GM19025 (cell line): Measurements from ENCODE around the gene FMO5.
A peak's percentile ranks its signal among the peaks of the same experiment; 100 is the strongest.
"Not testable (repeated sequence)": the region's sequence is repeated elsewhere in the genome, so short reads cannot be mapped to it uniquely, and the experiment has no call there.

Experiments used
- ATAC-seq: cut with Tn5 transposase; IDR thresholded peaks from one replicate; pipeline ENCODE4 v1.9.1; 2021; ENCODE audit warnings: mild to moderate bottlenecking, low read depth, moderate library complexity; ENCODE audit not compliant: unreplicated experiment

The FMO5 gene

DNA sequence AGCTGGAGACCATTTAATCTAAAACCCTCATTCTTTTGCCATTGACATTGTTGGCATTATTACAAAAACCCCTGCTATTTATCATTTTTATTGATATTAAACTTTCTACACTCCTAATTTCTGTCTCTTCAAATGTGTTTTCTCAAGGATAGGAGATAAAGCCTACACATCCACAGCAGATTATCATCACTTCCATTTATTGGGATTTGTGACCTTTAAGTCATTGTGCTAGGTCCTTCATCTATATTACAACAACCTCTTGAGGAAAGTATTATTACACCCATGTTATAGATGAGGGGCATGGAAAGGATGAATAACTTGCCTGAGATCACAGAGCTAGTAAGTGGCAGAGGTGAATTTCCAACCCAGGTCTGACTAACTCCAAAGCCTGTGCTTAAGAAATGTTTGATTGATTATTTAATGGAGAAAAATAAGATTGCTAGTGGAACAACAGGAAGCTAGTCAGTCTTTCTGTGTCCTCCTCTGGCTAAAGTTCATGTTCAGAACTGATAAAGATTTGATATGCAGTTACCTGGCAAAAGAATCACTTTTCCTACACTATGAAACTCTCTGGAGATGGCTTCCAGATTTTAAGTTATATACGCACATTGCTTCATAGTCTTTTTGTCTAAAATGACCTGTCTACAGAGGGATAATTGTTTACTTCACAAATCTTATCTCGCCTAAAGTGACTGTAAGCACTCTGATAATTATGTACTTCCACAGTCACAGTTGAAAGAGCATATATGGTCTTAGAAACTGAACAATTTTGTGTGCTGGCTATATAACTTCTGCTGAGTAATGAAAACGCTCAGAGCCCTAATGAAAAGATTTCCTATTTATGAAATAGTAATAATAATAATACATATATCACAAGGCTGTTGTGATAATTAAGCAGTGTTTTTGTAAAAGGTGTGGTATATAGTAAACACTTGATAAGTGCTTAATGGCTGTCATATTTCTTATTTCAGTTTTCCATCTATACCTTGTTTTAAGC, 15.0 kb downstream of the FMO5 start:
- ATAC-seq: no peak

DNA sequence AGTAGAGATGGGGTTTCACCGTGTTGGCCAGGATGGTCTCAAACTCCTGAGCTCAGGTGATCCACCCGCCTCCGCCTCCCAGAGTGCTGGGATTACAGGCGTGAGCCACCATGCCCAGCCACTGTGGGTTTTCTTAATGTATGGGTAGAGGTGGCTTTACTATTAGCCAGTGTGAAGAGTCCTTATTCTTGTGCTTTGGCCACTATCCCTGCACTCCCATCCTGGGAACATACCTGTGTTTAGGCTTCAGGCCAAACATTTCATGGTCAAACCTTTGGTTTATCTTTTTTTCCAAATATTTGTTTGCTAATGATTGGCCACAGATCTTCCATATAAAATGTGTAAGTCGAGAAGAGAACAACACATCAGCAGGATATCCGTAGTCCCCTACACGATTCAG, 16.5 kb downstream of the FMO5 start:
- no peak for ATAC-seq

DNA sequence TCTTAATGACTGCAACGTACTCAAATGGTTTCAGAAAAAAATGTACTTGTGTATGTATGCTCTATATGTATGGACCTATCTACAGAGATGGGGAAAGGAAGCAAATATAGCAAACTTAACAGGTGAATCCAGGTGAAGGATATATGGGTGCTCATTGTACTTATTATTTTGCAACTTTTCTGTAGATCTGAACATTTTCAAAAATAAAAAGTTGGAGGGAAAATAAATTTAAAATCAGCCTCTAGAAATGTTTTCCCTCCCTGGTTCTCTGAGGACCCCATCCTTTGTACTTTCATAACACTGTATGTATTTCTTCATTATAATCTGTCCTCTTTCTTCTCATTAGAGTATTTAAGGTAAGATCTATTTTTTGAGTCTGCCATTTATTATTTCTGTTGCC, 17.9 kb downstream of the FMO5 start:
- no peak for ATAC-seq

DNA sequence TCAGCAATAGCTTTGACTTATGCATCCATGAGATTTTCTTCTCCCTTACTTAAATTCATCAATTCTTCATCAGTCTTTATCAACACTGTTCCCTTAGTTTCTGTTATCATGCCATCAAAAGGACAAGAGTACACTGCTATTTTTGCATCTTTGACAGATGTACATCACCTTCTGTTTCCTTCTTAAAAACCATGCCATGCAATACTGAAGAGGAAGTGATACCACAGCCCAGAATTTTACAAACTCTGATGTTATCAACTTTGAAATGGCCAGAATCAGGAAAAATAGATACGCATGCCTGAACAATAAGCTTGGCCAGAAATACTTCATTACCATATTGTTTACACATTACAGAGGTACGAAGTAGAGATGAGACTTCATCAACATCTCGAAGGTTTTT, 21.1 kb downstream of the FMO5 start:
- ATAC-seq: no peak

DNA sequence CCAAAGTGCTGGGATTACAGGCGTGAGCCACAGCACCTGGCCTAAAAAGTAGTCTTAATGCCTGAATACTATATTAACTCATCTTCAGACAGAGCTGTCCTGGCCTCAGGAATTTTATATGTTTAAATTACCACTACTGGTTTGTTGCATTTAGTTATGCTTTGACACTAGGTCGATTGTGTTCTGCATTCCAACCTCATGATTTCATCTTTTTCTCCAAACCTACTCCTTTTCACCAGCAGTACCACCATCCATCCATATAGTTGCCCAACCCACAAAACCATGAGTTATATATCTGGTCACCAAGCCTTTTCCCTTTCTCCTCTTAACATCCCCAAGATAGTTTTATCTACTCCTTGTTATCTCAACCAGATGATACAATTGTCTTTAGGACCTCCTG, 22.6 kb downstream of the FMO5 start:
- no peak for ATAC-seq

DNA sequence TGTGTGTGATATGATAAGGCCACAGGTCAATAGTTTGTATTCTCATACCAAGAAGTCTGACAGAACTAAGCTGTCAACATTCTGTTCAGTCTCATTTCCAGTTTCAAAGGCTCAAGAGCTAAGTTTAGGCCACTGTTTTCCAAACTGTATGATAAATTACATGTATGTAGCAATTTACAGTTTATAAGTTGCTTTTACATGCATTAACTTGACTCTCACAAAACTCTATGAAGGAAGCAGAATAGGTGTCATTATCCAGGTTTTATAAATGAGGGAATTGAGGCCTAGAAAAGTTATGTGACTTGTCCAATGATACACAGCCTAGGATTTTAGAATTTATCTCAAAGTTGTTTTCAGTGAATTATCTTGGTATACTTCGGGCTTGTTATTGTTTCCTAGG, 23.4 kb downstream of the FMO5 start:
- ATAC-seq: no peak

DNA sequence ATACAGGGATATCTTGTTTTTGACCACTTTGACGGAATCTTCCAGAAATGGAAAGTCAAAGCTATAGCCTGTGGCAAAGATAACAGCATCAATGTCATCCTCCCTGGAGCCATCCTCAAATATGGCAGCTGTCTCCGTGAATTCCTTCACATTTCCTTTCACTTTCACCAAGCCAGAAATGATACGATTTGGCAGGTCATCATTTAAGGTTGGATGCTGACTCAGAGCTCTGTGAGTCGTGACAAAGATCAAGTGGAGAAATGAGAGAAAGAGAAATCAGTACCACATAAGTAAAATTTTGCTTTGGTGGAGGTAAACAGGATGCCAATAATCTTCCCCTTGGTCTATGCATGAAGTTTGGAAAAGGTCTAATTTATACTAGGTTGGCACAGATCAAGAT, 23.9 kb downstream of the FMO5 start:
- no peak for ATAC-seq

DNA sequence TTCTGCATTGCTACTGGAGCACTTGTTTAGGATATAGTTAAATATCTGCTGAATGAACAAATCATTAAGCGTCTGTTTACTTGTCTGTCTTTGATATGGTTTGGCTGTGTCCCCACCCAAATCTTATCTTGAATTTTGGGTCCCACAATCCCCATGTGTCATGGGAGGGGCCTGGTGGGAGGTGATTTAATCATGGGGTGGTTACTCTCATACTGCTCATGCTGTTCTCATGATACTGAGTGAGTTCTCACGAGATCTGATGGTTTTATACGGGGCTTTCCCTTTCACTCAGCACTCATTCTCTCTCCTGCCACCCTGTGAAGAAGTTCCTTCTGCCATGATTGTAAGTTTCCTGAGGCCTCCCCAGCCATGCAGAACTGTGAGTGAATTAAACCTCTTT, 27.8 kb downstream of the FMO5 start:
- not testable (repeated sequence) for ATAC-seq

DNA sequence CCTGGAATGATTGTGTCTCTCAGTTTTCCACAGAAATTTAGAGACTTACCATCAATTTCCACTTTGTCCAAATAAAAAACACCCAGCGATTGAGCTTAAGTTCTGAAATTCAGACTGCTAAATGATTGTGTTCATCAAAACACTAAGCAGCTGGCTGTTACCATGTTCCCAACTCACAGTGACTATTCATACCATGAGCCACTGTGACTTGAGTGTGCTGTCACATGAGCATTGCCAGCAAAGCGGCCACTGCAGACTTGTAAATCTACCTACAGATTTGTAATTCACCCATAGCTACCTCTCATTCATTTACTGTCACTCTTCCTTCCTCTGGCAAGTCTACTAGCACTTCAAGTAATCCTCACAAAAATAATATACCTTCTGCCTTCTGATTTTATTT, 35.6 kb downstream of the FMO5 start:
- ATAC-seq: no peak

DNA sequence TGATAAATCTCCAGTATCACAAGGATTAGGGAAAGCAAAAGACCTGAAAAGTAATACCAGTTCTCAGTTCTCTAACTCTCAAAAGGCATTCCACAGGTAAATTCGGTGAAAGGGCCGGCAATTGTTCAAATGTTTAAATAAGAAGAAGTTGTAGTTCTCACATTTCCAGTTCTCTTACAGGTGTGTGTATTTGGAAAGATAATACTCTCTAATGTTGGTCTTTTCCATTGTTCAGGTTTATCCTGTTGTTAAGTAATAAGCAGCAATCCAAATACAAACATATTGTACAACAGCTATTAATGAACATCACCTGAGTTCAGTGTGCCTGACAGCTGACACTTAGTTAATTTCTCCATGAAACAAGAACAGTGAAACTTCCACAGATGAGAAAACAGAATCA, 39.7 kb downstream of the FMO5 start:
- no peak for ATAC-seq

DNA sequence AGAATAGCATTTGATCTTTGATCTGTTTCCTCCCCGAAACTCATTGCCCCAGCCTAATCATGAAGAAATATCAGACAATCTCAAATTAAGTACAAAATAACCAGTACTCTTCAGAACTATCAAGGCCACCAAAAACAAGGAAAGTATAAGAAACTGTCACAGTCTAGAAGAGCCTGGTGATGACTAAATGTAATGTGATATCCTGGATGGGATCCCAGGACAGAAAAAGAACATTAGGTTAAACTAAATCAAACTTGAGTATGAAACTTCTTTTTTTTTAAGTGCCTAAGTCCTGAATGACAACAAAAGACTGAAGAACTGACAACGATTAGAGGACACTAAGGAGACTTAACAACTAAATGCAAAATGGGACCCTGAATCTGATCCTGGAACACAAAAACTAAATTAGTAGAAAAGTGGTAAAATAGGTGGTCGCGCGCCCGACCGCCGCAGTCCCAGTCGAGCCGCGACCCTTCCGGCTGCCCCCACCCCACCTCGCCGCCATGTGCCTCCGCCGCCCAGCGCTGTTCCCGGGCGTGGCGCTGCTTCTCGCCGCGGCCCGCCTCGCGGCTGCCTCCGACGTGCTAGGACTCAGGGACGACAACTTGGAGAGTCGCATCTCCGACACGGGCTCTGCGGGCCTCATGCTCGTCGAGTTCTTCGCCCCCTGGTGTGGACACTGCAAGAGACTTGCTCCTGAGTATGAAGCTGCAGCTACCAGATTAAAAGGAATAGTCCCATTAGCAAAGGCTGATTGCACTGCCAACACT, 47.3 kb downstream of the FMO5 start:
- ATAC-seq: no peak

DNA sequence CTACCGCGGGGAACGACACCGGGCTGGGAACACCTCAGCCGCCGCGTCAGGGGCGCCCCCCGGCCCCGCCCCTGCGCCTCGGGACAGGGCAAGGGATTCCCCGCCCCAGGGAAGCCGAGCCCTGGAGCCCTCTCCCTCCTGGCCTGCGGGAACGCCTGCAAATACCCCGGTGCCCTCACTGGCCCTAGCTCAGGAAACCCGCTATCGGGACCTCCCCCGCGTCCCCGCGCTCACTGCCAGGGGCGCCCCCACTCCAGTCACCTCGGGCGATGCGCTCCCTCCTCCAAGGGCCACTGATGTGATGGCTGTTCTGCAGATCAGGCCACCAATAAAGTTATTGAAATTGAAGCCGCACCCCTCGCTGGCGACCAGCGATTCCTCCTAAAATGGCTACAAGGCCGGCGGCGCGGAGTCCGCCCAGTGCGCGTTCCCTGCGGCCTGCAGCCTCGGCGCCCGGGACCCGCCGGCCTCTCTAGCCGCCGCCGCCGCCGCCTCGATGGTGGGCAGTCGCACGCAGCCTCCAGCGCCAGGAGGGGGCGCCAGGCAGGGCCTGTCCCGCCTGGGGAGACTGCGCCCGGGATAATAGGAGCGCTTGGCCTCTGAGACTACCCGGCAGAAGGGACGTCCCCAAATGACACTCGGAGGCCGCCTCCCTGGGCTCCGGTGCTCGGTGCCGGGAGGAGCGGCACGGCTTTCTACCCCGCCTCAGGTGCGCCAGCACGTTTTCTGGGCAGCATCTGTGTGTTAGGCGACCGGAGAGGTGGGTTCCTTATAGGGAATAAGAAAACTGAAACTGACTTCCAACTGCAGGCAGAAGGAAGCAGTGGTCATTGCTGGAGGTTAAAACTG, 52.7 kb downstream of the FMO5 start, which contains the start of gene PRKAB2:
Gene PRKAB2, minus strand, starts transcription at position 303 of the 849 bp plus-strand sequence. CDS start 326 bp downstream, outside the sequence.
- peak; percentile 87 for ATAC-seq

DNA sequence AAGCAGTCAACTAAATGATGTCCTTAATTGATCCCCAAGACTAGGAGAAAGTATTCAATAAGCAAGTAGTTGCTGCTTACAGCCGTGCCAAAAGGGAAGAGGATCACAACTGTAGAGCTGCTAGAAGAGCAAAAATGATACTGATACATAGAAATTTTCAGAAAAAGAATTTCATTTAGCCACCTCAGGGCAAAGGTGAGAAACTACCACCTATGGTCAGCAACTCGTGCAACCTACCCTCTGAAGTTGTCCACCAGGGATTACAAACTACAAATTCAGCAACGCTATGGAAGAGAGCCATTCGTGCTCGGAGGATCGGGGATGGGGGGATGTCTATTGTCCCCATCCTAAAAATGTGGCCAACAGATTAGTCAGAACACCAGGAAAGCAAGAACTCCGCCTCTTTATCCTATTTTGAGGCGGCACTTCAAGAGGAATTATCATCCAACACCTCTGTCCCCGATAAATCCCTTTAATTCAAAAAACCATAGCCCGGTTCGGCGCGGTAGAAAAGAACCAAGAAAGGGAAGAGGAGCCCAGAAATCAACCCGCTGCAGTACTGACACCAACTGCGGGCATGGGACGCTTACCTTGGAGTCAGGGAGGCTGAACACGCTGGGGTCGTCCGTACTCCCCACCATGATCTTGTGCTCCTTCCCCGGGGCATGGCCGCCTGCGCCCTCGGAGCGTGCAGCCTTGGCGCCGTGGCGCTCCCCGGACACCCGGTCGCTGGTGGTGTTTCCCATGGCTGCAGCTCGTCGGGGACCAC, 53.6 kb downstream of the FMO5 start:
- ATAC-seq: no peak

DNA sequence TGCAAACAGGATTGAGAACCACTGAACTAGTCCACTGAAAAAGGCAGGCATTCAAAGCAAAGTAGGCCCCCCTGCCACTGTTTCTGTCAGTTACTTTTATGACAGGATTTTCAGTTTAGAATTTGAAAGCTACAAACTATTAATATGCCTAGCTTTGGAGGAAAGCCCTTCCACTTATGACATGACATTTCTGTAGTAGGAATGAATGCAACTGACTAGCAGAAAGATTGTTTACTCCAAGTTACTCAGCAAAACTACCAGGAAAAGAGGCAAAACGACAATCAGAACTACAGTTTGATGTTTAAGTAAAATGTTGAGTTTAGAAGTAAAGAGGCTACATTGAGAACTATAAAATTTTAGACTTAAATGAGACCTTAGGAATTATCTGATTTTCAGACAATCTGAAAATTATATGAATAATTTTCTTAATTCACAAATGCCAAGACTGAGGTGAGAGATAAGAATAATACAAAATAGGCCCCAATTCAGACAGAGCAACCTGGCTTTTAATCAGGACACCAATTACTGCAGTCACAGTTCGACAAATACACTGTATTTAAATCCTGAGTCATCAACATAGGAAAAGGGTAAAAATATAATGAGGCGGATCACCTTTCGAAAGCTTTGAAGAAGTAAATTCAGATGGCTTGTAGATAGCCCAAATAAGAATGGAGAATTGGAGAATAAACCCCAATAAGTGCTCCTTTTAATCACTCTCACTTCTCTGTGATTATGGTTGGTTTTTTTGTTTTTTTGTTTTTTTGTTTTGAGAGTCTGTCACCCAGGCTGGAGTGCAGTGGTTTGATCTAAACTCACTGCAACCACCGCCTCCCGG, 55.1 kb downstream of the FMO5 start:
- no peak for ATAC-seq

DNA sequence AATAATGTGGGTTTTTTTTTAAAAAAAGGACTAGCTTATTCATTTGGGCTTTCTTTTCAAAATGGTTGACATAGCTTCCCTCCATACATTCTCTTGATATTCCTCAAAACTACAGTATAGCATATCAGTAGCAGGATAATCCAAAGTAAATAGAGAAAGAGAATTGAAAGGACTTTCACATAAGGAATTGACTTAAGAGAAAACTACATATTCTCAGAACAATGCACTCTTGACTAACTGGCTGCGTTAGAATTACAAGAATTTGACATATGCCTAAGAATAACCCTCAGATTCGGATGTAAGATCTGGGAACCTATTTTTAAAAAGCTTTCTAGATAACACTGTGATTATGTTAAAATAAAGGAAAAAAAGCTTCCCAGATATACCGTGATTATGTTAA, 56.0 kb downstream of the FMO5 start:
- ATAC-seq: no peak

DNA sequence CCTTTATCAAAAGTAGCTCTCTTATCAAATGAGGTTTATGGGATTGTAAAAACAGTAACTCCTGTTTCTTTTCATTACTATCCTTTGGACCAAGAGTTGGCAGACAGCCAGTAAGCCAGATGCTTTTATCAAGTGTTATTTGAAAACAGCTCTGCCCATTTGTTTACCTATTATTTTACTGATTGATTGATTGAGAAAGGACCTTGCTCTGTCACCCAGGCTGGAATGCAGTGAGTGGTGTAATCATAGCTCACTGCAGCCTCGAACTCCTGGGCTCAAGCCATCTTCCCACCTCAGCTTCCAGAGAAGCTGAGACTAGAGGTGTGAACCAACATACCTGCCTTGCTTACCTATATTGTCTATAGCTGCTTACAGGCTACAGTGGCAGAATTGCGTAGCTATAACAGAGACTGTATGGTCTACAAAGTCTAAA, 56.5 kb downstream of the FMO5 start:
- ATAC-seq: no peak

DNA sequence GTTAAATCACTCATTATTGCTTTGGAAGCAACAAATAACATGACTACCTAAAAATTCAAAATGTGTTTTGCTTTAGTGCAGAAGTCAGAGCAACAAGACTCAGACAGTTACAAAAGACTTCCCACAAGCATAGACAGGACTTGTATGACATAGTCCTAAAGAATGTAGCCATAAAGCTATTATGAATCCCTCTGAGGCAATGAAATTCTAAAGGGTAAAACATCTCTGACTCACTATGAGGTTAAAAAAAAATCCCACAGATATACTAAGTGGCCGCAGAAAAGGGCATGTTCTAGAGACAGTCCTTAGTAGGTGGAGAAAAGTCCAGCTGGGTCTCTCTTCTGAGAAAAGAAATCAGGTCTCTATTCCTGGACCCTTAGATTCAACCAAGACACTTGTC, 57.8 kb downstream of the FMO5 start:
- no peak for ATAC-seq

DNA sequence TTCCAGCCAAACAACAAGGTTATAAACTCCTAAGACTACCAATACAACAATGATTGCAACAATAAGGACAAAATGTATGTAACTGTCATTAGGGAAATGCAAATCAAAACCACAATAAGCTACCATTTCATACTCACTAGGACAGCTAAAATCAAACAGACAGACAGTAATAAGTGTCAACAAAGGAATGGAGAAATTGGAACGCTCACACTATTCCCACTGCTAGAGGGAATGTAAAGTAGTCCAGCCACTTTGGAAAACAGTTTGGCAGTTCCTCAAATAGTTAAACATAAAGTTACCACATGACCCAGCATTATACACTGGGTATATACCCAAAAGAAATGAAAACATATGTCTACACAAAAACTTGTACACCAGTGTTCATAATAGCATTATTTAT, 62.1 kb downstream of the FMO5 start:
- ATAC-seq: no peak

DNA sequence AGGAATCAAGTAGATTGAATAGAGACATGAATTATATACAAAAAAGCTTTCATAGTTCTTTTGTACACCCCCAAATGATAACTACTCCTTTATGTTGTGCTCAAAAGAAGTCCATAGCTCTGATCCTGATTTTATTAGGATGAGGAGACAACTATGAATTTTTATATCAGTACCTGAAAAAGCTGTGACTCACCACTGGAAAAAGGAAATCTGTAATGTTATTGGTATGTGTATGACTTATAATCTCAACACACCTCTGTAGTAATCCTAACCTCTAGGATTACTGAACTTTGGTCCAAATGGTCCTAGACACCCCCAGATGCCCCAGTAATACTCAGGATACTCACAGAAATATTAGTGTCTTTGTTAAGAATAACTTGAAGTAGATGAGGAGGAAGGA, 63.0 kb downstream of the FMO5 start:
- no peak for ATAC-seq
